ENCODE data around the gene LCN1. TPM values are rescaled to one million over a fixed set of nuclear protein-coding genes. Genes with fewer than 3 reads are reported as not detected.
"Not testable (repeated sequence)": the region's sequence is repeated elsewhere in the genome, so short reads cannot be mapped to it uniquely, and the experiment has no call there.

LCN1 gene
- total RNA-seq, 1 donor from 2014 or later = not detected

- Mint-ChIP-seq H3K27me3 (ENCODE audit: unreplicated experiment) (no peaks in the 10 kb centered on the region), H3K4me3 (ENCODE audit: unreplicated experiment) (no peak overlapping the region), H3K9me3 (ENCODE audit: unreplicated experiment) (no peaks in the 10 kb centered on the region), H3K27ac (ENCODE audit: unreplicated experiment) (no peak overlapping the region), H3K36me3 (ENCODE audit: low read depth, unreplicated experiment) (no peaks in the 10 kb centered on the region), H3K4me1 (ENCODE audit: unreplicated experiment) (peaks cover 4% of the 10 kb centered on the region)
- no peak for TF ChIP-seq CTCF (IDR thresholded peaks at IDR 0.05; ENCODE audit: unreplicated experiment)
- no peak for DNase-seq (ENCODE audit: low spot score)
Measured at GRCh38 chr9:135526730-135527571, 5.7 kb downstream of the LCN1 start.

GRCh38 chr9:135528842-135529435, 7.7 kb downstream of the LCN1 start:
- not testable (repeated sequence) for H3K4me3 Mint-ChIP-seq (ENCODE audit: unreplicated experiment); H3K4me1 Mint-ChIP-seq (ENCODE audit: unreplicated experiment); DNase-seq (ENCODE audit: low spot score); H3K36me3 Mint-ChIP-seq (ENCODE audit: low read depth, unreplicated experiment); H3K9me3 Mint-ChIP-seq (ENCODE audit: unreplicated experiment); H3K27me3 Mint-ChIP-seq (ENCODE audit: unreplicated experiment); H3K27ac Mint-ChIP-seq (ENCODE audit: unreplicated experiment)

- Mint-ChIP-seq H3K27me3 (ENCODE audit: unreplicated experiment) (no peaks in the 10 kb centered on the region), H3K4me1 (ENCODE audit: unreplicated experiment) (peaks cover 7% of the 10 kb centered on the region), H3K36me3 (ENCODE audit: low read depth, unreplicated experiment) (no peaks in the 10 kb centered on the region), H3K4me3 (ENCODE audit: unreplicated experiment) (no peak overlapping the region), H3K9me3 (ENCODE audit: unreplicated experiment) (no peaks in the 10 kb centered on the region), H3K27ac (ENCODE audit: unreplicated experiment) (no peak overlapping the region)
- TF ChIP-seq CTCF (IDR thresholded peaks at IDR 0.05; ENCODE audit: unreplicated experiment) = no peak
- DNase-seq (ENCODE audit: low spot score) = no peak
Measured at GRCh38 chr9:135530146-135530545, 8.9 kb downstream of the LCN1 start.

- no peak overlapping the region for H3K27ac Mint-ChIP-seq (ENCODE audit: unreplicated experiment)
- no peak overlapping the region for H3K4me3 Mint-ChIP-seq (ENCODE audit: unreplicated experiment)
- DNase-seq (ENCODE audit: low spot score) = no peak
- no peak for TF ChIP-seq CTCF (IDR thresholded peaks at IDR 0.05; ENCODE audit: unreplicated experiment)
- H3K9me3 Mint-ChIP-seq (ENCODE audit: unreplicated experiment) = no peaks in the 10 kb centered on the region
- no peaks in the 10 kb centered on the region for H3K27me3 Mint-ChIP-seq (ENCODE audit: unreplicated experiment)
- H3K4me1 Mint-ChIP-seq (ENCODE audit: unreplicated experiment) = peaks cover 7% of the 10 kb centered on the region
- H3K36me3 Mint-ChIP-seq (ENCODE audit: low read depth, unreplicated experiment) = no peaks in the 10 kb centered on the region
Measured at GRCh38 chr9:135531096-135531495, 9.9 kb downstream of the LCN1 start.

GRCh38 chr9:135533113-135533512, 11.9 kb downstream of the LCN1 start:
- H3K4me3 Mint-ChIP-seq (ENCODE audit: unreplicated experiment) = no peak overlapping the region
- H3K9me3 Mint-ChIP-seq (ENCODE audit: unreplicated experiment) = no peaks in the 10 kb centered on the region
- TF ChIP-seq CTCF (IDR thresholded peaks at IDR 0.05; ENCODE audit: unreplicated experiment) = no peak
- no peak for DNase-seq (ENCODE audit: low spot score)
- no peak overlapping the region for H3K27ac Mint-ChIP-seq (ENCODE audit: unreplicated experiment)
- no peaks in the 10 kb centered on the region for H3K27me3 Mint-ChIP-seq (ENCODE audit: unreplicated experiment)
- H3K36me3 Mint-ChIP-seq (ENCODE audit: low read depth, unreplicated experiment) = no peaks in the 10 kb centered on the region
- H3K4me1 Mint-ChIP-seq (ENCODE audit: unreplicated experiment) = peaks cover 7% of the 10 kb centered on the region

All from endothelial cell (in vitro differentiated cells).